Dermis microvascular lymphatic vessel endothelial cell (primary cell): Measurements from ENCODE around the gene TLX2. TPM values are rescaled to one million over a fixed set of nuclear protein-coding genes. Genes with fewer than 3 reads are reported as not detected.
A peak's percentile ranks its signal among the peaks of the same experiment; 100 is the strongest.
"Not testable (repeated sequence)": the region's sequence is repeated elsewhere in the genome, so short reads cannot be mapped to it uniquely, and the experiment has no call there.

ENCODE experiments used
- DNase-seq, 2 donors: peaks; one replicate each; pipeline versions ENCODE4 v3.0.0 to v3.0.0-alpha.2; 2010; ENCODE audit warnings: low read depth in 2 of 2
- total RNA-seq: library from RNA; depleted of rRNA; stranded (reverse); fragments of >200 nt; gene quantifications from 2 replicates; pipeline ENCODE4 v1.2.1, GENCODE V29; 2014

The TLX2 gene
- total RNA-seq, 1 donor from 2014 or later: not detected

- peak; percentile 54 to 74 for DNase-seq
These were observed 39.9 kb downstream of the TLX2 start, which contains the start of the genes DOK1 and LOXL3 for GRCh38 chr2:74553892-74554819. Gene DOK1, plus strand, starts transcription at chr2:74554720. Its CDS starts 35 bp downstream, at chr2:74554755. Gene LOXL3, minus strand, starts transcription at chr2:74553942. Its CDS starts 1,308 bp downstream, at chr2:74552634.

- peak in 1 of 2 donors; percentile 41 for DNase-seq
These were observed 40.7 kb downstream of the TLX2 start for GRCh38 chr2:74554820-74555531.

DNA sequence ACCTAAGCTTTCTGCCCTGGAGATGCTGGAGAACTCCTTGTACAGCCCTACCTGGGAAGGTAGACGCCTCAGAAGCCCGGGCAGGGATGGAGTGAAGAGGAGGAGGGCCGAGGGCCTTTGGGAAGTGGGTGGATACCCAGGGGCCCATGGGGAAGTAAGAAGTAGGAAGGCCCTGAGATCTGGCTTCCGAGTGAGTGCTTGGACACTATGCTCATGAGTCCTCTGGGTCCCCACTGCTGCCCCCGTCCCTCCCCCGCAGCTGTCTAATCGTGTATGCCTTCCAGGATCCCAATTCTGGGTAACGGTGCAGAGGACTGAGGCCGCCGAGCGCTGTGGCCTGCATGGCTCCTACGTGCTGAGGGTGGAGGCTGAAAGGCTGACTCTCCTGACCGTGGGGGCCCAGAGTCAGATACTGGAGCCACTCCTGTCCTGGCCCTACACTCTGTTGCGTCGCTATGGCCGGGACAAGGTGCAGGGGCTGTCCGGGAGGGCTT is 41.4 kb downstream of the TLX2 start:
- no peak for DNase-seq

DNA sequence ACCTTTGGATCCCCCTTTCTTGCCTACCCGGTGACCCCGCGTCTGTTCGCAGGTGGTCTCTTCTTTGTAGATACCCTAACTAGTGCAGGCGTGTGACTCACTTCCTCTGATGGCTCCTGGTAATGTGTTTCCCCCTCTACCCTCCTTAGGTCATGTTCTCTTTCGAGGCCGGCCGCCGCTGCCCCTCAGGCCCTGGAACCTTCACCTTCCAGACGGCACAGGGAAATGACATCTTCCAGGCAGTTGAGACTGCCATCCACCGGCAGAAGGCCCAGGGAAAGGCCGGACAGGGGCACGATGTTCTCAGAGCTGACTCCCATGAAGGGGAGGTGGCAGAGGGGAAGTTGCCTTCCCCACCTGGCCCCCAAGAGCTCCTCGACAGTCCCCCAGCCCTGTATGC is 41.9 kb downstream of the TLX2 start:
- no peak for DNase-seq

DNA sequence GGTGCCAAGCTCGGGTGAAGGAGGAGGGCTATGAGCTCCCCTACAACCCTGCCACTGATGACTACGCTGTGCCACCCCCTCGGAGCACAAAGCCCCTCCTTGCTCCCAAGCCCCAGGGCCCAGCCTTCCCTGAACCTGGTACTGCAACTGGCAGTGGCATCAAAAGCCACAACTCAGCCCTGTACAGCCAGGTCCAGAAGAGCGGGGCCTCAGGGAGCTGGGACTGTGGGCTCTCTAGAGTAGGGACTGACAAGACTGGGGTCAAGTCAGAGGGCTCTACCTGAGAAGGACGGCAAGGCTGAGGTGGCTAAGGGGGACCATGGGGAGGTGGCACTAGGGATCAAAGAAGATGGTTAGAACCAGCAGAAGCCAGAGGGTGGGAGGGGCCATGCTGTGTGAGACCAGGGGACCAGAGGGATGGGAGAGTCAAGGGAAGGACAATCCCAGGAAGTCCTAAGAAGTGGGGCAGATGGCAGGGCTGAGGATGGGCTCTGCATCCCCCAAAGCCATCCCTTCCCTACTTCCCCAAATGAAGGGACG is 42.7 kb downstream of the TLX2 start:
- no peak for DNase-seq

DNA sequence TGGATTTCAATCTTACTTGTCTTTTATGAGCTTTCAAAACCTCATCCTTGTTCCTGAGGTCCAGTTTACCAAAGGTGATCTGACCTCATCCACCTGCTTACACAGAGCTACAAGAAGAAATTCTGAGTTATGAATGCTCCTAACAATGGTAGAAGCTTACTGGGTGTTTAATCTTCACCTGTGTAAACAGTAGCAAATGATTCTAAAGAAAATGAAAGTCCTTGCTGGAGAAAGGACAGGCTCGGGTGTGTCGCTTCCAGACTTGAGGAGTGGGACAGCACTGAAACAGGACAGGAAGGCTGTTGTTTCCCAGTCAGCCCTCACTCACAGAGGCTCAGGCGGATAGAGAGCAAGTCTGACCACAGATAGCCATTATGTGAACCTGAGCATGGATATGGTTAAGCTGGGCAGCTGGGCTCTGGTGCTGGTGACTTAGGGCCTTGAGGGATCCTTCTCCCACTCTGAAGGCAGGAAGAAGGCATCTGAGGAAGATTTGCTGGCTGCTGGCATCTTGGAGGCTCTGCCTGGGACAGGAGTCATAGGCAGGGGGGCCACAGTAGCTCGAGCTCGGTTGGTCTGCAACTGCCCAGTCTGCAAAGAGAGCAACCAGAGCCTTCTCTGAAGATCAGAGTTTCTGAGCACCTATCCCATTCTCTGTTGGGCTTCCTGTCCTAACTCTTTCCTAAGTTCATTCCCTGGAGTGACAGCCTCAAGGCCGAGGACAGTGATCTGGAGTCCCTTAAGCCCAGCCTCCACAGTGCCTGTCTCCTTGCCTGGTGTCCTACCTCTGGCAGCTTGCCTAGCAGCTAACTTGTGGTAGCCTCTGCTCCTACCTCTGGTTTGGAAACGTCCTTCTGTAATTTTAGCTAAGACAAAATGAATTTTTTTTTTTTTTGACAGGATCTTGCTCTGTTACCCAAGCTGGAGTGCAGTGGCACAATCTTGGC is 44.3 kb downstream of the TLX2 start:
- no peak for DNase-seq

GRCh38 chr2:74559912-74560311 is 45.7 kb downstream of the TLX2 start:
- DNase-seq: no peak

- DNase-seq: no peak
These were observed 46.3 kb downstream of the TLX2 start for GRCh38 chr2:74560591-74560990.

- not testable (repeated sequence) for DNase-seq
These were observed 46.8 kb downstream of the TLX2 start for GRCh38 chr2:74561022-74561421.

- DNase-seq: no peak
These were observed 48.0 kb downstream of the TLX2 start for GRCh38 chr2:74562126-74562775.

GRCh38 chr2:74564222-74564621 is 50.0 kb downstream of the TLX2 start:
- DNase-seq: no peak

- no peak for DNase-seq
These were observed 52.0 kb downstream of the TLX2 start for GRCh38 chr2:74566076-74566753.

DNA sequence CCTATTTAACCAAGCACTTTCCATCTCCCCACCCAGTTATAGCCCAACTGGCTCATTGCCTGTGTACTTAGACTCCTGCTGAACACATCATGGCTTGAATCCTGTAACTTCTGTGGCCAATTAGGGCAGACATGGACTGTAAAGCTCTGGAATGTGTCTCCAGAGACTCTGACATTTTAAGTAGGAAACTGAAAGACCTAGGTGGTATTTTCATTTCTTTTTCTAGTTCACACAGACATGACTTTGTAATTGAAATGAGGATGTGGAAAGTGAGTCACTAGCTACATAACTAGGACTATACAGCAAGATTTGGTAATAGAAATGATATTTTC is 52.5 kb downstream of the TLX2 start:
- DNase-seq: no peak

Other genes with a start within 250 kb of the TLX2 start
- gene SLC4A5, start 171.0 kb upstream of the TLX2 start, total RNA-seq: under 0.01 and 0.25 TPM in 2 replicates
- 105 and 136 TPM in 2 replicates for gene DCTN1, start 134.1 kb upstream of the TLX2 start, total RNA-seq
- gene C2orf81, start 92.8 kb upstream of the TLX2 start, total RNA-seq: under 0.01 and 0.13 TPM in 2 replicates
- 36.7 and 37.6 TPM in 2 replicates for gene WDR54, start 92.7 kb upstream of the TLX2 start, total RNA-seq
- gene RTKN, start 72.5 kb upstream of the TLX2 start, total RNA-seq: 18.0 and 32.9 TPM in 2 replicates
- 4.1 and 7.1 TPM in 2 replicates for gene INO80B, start 59.4 kb upstream of the TLX2 start, total RNA-seq
- 35.3 and 49.9 TPM in 2 replicates for gene WBP1, start 56.0 kb upstream of the TLX2 start, total RNA-seq
- 40.4 and 57.1 TPM in 2 replicates for gene MOGS, start 49.1 kb upstream of the TLX2 start, total RNA-seq
- gene MRPL53, start 41.8 kb upstream of the TLX2 start, total RNA-seq: 27.3 and 31.3 TPM in 2 replicates
- 9.1 and 13.1 TPM in 2 replicates for gene CCDC142, start 31.5 kb upstream of the TLX2 start, total RNA-seq
- 5.3 and 7.3 TPM in 2 replicates for gene TTC31, start 31.4 kb upstream of the TLX2 start, total RNA-seq
- 0.39 and 0.51 TPM in 2 replicates for gene LBX2, start 14.8 kb upstream of the TLX2 start, total RNA-seq
- gene PCGF1, start 6.8 kb upstream of the TLX2 start, total RNA-seq: 8.1 and 11.0 TPM in 2 replicates
- gene DQX1, start 11.8 kb downstream of the TLX2 start, total RNA-seq: under 0.01 TPM in 1 of 2 replicates, not detected in the other
- 84.3 and 113 TPM in 2 replicates for gene AUP1, start 15.3 kb downstream of the TLX2 start, total RNA-seq
- gene HTRA2, start 15.5 kb downstream of the TLX2 start, total RNA-seq: 40.3 and 51.7 TPM in 2 replicates
- gene LOXL3, start 39.5 kb downstream of the TLX2 start, total RNA-seq: 0.77 and 2.0 TPM in 2 replicates
- 20.9 and 27.1 TPM in 2 replicates for gene DOK1, start 40.3 kb downstream of the TLX2 start, total RNA-seq
- gene M1AP, start 133.9 kb downstream of the TLX2 start, total RNA-seq: not detected in 2 replicates
- 2.6 and 5.1 TPM in 2 replicates for gene SEMA4F, start 139.8 kb downstream of the TLX2 start, total RNA-seq